ENCODE results near the gene CCR4.
"Not testable (repeated sequence)": the region's sequence is repeated elsewhere in the genome, so short reads cannot be mapped to it uniquely, and the experiment has no call there.

The CCR4 gene

DNA sequence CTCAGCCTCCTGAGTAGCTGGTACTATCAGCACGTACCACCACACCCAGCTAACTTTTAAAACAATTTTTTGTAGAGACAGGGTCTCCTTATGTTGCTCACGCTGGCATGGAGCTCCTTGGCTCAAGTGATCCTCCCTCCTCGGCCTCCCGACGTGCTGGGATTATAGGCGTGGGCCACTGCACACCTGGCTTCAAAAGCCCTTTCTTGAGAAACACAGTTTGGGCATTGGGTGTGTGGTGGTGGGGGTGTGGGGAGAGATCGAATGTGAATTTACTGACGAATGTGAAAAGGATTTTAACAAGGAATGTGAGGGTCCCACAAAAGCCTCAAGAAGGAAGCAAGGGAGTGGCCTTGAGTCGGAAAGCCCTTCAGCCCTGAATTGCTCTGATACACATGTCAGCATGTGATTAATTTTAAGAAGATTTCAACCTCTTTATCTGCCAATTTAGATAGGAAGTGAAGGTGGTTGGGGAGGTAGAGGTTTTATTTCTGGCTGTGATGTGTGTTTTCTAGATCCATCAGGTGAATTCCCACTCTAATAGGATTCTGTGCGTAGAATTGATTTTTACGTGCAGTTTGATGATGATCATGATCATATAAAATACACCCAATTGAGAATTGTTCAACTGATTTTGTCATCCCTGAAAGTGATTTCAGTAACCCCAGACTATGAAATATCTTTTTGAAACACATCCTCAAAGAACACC lies 1.1 kb downstream of the CCR4 start:
- peak; percentile 27 for DNase-seq

DNA sequence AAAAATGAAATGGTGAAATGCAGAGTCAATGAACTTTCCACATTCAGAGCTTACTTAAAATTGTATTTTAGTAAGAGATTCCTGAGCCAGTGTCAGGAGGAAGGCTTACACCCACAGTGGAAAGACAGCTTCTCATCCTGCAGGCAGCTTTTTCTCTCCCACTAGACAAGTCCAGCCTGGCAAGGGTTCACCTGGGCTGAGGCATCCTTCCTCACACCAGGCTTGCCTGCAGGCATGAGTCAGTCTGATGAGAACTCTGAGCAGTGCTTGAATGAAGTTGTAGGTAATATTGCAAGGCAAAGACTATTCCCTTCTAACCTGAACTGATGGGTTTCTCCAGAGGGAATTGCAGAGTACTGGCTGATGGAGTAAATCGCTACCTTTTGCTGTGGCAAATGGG lies 3.1 kb downstream of the CCR4 start:
- DNase-seq, result peak; percentile 36

DNA sequence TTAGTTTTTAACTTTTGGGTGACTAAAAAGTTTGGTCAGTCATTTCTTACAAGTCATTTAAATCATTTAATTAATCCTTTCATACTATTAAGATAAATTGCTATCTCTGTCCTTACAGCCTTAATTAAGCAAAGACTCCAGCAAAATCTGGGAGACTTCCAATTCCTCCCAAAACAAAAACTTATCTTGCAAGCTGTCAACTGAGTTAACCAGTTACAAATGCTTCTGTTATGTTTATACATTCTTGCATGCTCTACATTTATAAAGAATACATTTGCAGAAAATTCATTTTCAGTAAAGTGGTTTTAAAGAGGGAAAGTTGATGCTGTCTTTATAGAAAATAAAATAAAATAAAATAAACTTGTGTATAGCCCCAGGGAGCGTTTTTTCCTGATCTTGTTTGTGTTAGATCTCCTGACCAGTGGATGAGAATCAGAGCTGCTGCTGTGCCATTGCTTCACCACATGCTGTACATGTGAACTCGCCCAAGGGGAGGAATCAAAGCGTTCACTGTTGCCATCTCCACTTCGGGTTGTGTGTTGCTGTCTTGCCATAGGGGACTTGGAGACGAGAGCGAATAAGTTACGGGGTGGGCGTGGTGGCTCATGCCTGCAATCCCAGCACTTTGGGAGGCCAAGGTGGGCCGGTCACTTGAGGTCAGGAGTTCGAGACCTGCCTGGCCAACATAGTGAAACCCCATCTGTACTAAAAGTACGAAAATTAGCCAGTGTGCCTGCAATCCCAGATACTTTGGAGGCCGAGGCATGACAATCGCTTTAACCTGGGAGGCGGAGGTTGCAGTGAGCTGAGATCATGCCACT lies 5.5 kb downstream of the CCR4 start:
- no peak for DNase-seq

DNA sequence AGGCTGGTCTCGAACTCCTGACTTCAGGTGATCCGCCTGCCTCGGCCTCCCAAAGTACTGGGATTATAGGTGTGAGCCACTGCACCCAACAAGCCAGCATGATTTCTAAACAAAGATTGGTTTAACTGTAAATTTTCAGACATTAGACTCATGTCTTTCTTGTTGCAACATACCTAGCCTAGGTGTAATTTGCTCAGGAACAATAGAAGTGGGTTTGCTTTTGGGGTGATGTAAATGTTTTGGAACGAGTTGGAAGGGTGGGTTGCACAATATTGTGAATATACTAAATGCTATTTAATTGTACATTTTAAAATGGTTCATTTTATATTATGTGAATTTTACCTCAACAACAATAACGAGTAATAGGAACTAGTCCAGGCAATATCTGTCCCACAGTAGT lies 7.1 kb downstream of the CCR4 start:
- no peak for DNase-seq

DNA sequence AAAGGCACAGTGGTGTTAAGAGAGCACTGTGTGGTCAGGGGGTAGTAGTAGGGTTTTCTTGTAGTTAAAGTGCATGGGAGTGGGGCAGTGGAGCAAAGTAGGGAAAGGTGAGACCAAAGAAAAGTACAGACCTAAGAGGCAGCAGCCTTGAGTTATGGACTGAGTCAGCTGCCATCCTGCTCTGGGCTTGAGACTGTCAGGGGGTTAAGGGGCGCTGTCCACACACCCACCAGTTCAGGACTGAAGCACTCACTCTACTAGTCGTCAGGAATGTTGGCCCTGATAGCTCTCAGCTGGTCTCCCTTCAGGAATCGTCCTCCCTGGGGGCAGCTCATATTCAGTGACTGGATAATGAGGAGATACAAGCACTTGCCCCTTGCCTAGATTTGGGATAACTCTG lies 7.9 kb downstream of the CCR4 start:
- no peak for DNase-seq

DNA sequence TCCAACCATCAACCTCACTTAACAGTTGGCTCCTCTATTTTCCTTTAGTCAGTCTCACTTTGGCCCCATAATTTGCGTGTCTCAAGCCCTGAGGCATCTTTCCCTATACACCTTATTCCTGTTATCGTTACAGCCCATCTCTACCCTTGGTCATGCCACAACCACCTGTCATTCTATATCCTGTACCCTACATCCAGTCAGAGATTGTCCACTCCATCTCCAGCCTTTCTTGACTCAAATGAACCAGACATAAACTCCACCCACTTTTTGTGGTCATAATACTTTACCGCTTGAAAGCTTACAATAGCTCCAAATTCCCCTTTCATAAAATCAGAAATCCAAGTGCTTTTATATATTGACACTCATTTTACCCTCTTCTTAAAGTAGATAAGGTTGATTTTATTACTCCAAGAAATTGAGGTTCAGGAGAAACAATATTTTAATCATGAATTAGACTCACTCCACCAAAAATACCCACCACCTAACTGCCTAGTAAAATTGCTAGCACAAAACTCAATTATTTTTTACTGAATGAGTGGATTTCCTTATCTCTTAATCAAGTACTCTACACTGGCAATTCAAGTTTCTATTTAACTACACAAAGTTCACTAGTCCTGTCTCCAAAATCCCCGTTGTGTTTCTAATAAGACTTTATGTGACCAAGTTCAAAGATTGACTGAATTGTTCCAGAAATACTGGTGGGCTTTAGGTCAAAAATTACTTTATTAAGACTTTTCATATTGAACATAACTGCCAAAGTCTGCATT lies 9.1 kb downstream of the CCR4 start:
- DNase-seq, result peak; percentile 30

DNA sequence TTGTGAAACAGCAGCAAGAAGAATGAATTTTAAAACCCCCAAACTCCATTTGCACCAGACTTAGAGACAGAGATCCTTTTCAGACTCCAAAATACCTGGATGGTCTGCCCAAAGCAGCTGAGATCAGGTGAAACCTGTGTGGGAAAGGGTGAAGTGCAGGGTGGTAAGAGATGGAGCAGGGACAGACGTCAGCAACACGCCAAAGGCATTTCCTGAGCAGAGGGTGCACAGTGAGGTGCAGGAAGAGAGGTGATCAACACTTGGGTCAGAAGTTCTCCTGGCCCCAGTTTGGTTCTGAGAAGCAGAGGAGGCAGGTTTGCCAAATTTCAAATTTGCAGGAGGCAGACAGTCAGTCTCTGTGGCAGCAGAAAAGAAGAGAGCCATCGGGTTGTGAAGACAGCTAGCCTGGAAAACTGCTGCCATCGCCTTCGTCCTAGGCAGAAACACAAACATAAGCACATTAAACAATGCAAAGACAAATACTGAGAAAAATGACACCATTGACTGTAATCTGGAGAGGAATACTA lies 9.8 kb downstream of the CCR4 start:
- DNase-seq, result peak; percentile 42

DNA sequence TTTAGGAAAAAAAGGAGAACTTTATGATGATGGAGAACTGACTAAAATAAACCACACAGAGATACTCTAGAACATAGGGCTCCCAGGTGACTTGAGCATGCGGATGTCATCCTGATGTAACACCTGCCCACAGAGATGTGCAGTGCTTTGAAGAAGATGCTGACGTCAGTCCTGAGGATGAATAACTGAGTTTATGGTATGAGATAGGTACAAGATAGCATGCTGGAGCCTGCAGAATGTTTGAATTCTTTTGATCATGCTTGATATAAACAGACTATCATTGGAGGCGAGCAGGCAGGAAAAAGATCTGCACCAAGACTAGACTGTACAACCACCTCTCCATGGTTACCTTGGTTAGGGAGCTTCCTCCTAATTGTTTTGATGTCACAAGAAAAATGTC lies 12.4 kb downstream of the CCR4 start:
- peak; percentile 56 for DNase-seq

DNA sequence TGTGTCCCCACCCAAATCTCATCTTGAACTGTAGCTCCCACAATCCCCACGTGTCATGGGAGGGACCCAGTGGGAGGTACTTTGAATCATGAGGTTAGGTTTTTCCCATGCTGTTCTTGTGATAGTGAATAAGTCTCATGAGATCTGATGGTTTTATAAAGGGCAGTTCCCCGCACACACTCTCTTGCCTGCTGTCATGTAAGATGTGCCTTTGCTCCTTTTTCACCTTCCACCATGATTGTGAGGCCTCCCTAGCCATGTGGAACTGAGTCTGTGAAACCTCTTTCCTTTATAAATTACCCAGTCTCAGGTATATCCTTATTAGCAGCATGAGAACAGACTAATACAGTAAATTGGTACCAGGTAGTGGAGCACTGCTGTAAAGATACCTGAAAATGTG lies 13.3 kb downstream of the CCR4 start:
- not testable (repeated sequence) for DNase-seq

DNA sequence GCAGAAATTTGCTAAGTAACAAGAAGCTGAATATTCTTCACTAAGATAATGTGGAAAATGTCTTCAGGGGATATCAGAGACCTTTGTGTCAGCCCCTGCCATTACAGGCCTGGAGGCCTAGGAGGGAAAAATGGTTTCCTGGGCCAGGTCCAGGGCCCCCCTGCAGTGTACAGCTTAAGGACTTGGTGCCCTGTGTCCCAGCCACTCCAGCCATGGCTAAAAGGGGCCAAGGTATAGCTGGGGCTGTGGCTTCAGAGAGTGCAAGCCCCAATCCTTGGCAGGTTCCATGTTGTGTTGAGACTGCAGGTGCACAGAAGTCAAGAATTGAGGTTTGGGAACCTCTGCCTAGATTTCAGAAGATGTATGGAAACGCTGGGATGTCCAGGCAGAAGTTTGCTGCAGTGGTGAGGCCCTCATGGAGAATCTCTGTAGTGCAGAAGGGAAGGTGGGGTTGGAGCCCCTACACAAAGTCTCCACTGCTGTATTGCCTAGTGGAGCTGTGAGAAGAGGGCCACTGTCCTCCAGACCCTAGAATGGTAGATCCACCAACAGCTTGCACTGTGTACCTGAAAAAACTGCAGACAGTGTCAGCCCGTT lies 14.3 kb downstream of the CCR4 start:
- DNase-seq, result not testable (repeated sequence)

DNA sequence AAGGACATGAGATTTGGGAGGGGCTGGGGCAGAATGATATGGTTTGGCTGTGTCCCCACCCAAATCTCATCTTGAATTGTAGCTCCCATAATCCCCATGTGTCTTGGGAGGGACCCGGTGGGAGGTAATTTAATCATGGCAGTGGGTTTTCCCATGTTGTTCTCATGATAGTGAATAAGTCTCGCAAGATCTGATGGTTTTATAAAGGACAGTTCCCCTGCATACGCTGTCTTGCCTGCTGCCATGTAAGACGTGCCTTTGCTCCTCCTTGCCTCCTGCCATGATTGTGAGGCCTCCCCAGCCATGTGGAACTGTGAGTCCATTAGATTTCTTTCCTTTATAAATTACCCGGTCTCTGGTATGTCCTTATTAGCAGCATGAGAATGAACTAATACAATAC lies 15.2 kb downstream of the CCR4 start:
- DNase-seq, result not testable (repeated sequence)

DNA sequence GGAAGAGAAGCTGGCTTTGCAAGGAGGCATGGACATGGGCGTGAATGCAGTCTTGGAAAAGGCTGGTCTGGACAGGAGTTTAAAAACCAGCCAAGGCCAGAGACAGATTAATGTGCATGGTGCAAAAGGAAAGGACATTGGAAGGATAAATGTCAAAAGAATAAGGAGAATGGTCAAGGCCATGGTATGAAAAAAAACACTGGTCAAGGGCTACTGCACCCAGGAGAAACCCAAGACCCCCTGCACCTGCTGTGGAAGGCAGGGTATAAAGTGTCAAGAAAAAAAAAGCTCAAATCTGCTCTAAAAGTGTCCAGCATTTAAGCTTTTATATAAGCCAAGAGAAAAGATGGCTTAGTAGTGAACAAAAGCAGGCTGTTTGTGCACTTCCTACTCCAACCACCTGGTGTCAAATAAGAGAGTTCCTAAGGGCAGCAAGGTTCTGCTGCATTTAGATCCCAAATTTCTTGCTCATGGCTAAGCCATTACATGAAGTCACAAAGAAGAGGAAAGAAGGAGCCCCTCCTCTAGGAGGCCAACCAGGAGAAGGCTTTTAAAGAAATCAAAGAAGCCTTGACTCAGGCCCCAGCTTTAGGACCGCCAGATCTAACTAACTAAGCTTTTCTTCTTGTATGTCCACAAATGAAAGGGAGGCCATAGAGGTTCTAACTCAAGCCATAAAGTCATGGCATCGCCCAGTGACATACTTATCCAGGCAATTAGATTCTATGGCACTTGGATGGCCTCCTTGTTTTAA lies 16.9 kb downstream of the CCR4 start:
- DNase-seq, result no peak

DNA sequence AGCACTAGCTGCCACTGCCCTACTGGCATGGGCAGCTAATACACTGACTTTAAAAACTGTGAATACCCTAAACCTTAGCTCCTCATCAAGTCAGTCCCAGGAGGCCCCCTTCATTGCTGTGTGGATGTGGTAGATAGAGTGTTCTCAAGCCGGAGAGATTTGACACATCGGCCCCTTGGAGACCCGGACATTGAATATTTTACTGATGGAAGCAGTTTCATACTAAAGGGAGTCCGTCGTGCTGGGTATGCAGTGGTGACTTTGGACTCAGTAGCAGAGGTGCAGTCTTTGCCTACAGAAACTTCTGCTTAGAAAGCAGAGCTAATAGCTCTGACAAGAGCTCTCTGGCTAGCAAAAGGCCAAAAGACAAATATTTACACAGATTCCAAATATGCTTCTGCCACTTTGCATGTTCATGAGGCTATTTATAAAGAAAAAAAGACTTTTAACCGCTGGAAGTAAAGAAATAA lies 17.5 kb downstream of the CCR4 start:
- DNase-seq, result no peak

DNA sequence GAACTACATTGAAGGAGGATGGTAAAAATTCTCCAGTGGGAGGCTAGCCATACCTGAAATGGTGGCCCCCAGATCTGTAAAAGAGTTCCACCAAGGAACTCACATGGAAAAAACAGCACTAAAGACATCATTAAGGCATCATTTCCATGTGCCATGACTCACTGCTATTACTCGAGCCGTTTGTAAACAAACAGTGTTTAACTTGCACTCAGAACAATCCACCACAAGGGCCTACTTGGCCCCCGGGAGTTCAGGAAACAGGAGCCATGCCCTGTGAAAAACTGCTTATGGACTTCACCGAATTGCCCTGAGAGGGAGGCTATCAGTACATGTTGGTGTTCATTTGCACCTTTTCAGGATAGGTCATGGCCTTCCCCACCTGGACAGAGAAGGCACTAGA lies 18.2 kb downstream of the CCR4 start:
- no peak for DNase-seq

DNA sequence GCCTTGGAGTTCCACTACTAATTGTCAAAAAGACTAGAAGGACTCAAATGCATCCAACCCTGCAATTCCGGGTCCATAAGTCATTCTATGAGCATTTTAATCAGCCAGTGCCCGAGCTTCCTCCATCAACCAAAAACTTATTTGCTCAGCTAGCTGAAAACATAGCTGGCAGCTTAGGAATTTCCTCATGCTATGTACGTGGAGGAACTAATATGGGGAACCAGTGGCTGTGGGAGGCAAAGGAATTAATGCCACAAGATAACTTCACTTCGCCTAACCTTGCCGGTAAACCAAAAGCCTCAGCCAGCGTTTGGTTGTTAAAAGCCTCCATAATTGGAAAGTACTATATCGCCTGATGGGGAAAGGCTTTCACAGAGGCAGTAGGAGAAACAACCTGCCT lies 19.8 kb downstream of the CCR4 start:
- not testable (repeated sequence) for DNase-seq

DNA sequence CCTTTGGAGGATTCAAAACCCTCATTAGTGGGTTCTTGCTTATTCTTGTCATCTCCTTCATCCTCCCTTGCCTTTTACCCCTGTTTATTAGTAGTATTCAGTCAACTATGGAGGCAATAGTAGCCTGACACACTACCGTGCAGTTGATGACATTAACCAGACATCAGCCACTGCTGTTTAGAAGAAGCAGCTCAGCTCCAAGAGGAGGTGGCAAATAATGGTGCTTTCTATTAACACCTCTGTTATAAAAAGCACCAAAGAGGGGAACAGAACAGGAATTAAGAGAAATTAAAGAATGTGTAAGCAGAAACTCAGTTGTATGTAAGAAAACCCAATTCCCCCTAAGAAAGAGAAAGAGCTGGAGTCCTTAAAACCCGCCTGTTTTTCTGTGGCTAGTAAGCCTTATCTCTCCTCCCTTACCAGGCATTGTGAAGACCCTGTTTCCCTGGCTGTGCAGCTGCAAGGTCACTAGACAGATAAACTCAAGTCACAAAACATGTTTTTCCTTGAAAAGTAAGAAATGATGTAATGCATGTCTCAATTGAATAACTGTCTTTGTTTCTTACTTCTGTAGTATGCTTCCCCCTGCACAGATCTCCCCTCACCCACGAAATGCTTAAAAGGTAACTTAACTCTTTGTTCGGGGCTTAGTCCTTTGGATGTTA lies 21.2 kb downstream of the CCR4 start:
- no peak for DNase-seq

DNA sequence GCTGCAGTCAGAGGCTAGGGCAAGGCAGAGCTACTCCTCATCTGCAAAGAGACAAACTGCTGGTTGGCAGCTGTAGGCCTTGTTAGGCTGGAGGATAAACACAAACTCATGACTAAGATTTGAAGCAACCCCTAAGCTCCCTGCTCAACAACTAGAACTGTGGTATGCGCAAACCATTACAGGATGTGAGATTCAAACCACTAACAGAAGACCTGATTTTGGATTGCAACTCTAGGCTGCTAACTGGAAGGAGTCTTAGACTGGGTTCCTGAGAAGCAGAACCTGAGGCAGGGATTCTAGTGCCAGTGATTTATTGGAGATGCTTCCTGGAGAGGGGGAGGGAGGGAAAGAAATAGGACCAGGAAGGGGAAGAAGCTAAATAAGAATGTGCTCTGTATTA lies 22.5 kb downstream of the CCR4 start:
- DNase-seq, result no peak

DNA sequence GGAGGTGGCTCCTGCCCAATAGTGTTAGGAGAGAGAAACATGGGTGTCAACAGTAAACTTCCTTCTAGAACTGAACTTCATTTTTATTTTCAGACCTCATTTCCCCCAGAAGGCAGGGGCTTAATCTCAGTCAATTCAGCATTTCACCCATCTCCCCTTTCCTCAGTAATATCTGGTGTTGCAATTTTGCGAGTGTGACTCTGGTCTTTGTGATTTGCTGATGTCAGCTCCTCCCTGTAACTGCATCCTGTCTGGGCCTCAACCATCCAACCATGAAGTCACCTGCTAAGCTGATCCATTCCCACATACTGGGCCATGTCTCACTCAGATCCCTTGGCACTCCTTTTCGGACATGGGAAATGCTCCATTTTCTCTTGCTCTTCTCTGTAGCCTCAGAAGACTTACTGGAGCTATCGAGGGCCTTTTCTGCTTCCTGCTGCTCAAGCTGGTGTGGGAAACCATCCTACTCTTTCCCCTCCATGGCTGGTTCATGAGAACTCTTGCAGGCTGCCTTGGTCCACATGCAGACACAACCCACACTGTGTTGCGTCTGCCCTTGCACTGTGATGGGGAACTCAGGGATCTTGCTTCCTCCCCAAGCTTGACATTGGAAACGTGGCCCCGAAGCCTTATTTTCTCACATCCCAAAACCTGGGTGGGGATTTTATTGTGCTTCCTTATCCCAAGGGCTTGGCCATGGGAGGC lies 24.6 kb downstream of the CCR4 start:
- no peak for DNase-seq

DNA sequence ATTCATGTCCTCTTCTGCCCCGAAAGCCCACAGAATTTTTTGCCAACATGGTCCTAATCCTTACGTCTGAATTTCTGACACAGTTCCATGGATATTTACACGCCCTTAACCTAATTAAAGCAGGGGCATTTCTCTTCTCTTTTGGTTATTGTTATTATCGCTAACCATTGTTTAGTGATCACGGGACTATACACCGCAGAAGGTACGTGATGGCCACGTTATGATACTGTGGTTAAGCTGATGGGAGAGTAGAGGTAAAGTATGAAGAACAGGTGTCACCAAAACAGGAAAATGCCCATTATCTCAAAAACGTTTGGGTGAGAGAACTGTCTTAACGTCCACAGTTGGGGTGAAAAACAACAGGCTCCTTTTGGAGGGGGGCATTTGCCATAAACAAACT lies 26.4 kb downstream of the CCR4 start:
- no peak for DNase-seq

DNA sequence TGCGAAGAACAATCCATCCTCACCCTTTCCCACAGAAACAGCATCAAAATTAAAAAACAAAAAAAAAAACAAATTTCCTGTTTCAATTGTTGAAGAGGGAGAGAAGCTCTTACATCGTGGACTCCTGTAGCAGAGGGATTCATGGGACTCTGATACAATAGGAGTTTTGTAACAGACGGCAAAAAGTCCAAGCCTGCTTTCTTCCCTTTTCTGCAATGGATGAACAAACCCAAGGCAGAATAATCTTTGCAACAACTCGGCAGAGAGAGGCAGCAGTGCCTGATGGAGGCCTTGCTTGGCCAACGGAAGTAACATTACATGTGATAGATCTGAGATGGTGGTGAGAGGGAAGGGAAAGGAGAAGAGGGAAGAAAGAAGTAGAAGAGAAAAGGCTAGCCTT lies 26.9 kb downstream of the CCR4 start:
- DNase-seq, result no peak

DNA sequence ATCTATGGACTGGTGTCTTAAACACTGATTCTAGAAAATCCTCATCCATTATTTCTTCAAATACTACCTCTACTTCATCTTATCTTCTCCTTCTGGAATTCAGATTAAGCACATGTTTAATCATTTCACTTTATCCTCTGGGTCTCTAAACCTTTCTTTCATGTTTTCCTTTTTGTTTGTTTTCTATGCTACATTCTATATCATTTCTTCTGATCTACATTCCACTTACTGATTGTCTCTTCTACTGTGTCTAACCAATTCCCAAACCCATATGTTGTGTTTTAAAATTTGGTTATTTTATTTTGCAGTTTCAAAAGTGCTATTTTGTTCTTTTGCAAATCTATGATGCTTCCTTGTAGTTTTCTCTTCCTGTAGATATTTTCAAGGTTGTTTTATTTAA lies 31.7 kb downstream of the CCR4 start:
- DNase-seq, result no peak

All from stimulated activated CD4-positive, alpha-beta T cell treated with anti-CD3 and anti-CD28 coated beads, Interleukin-4, amount 100 ng/mL, for 24 hours (primary cell).